Fibroblast of peridontal ligament (primary cell): Measurements from ENCODE around the gene NAA35.
"Not testable (repeated sequence)": the region's sequence is repeated elsewhere in the genome, so short reads cannot be mapped to it uniquely, and the experiment has no call there.

ENCODE experiments used
- DNase-seq: peaks from one replicate; pipeline ENCODE4 v3.0.0-alpha.2; 2010; ENCODE audit errors: extremely low read depth

NAA35 gene

DNA sequence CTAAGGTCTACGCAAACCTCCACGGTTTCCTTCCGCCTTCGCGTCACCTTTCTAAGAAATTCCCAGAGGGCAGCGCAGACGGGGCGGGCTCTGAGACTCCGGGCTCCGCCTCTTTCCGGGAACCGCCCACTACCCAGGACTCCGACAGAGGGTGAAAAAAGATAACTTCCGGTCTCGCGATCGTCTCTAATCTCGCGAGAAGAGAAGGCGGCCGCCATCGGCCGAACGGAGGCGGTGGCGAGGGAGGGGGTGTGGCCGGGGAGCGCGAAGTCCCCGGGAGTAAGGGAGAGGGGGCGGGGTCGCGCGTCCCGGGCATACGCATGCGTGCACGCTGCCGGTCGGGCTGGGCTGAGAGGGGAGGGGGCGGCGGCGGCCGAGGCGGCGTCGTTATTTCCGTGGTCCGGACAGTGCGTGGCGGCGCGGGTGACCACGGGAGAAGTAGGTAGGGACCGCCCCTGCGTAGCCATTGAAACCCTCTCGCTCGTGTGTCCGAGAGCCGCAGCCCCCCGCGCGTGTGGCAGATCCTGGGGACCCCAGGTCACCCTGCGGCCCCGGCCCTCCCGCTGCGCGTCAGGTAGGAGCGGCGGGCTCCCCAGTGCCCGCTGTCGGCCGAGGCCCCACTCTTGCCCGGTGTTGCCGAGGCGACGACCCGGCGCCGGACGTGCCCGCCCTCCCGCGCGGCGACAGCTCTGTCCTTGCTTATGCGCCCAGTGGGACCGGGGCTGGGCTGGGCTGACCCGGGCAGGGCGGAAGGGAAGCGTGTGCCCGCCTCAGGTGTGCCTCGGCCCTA, at the start of gene NAA35:
TSS of gene NAA35 (plus strand) at position 315 of the 790 bp plus-strand sequence. CDS start 1,014 bp downstream, outside the sequence.
- peak; percentile 97 for DNase-seq

- DNase-seq: no peak
These were observed 48.5 kb upstream of the NAA35 start for GRCh38 chr9:85892401-85892800.

DNA sequence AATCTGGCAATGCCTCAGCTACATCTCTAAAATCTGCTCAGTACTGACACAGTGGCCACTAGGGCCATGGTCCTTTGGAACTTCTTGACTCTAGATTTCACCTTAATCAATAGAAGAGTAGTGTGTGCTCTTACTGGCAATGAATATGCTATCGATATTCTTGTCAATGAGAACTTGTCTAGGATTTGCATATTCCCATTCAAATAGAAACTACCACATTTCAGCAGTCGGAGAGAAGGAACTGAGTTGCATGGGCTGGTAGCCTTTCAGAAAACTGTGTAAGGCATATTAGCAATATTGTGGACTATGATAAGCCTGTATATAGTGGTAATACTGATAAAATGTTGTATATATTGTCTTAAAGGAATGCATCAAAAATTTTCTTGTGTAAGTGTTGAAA, 45.3 kb upstream of the NAA35 start:
- no peak for DNase-seq

DNA sequence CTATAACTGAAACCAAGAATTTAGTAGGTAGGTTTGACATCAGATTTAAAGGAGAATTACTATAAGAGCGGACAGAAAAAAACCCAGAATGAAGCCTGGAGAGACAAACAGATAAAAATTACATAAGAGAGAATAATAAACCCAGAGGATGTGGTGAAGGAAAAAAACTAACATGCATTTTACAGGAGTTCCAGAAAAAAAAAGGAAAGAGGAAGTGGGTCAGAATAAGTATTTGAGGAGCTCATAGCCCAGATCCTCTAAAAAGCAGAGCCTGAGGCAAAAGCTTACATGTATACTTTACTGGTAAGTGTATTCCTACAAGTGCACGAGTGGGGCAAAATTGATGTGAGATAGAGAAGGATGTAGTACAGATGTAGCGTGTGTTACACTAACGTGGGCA, 43.1 kb upstream of the NAA35 start:
- no peak for DNase-seq

DNA sequence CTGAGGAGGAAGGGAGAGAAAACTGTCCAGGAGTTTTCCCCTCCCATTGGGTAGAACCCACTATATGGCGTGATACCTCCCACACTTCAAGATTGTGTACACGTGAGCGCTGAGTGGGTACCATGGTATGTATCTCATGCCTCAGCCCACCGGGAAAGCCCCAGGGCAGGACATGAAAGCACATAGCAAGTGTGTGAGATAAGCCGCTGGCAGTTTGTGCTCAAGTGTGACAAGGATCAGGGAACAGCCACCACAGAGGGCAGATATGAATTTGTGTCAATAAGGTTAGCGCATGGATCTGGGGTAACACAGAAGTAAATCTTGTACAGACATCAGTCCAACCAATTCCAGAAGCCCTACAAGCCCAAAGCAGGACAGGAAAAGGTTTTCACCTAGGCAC, 42.6 kb upstream of the NAA35 start:
- no peak for DNase-seq

DNA sequence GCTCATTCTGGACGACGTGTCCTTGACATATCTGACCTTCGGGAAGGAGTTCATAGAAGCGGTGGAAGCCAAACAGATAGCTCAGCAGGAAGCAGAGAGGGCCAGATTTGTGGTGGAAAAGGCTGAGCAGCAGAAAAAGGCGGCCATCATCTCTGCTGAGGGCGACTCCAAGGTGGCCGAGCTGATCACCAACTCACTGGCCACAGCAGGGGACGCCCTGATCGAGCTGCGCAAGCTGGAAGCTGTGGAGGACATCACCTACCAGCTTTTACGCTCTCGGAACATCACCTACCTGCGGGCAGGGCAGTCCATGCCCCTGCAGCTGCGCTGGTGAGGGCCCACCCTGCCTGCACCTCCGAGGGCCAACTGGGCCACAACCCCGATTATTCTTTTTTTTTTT, 41.6 kb upstream of the NAA35 start:
- DNase-seq: no peak

- DNase-seq: peak; percentile 25
These were observed 40.3 kb upstream of the NAA35 start for GRCh38 chr9:85900504-85901201.

DNA sequence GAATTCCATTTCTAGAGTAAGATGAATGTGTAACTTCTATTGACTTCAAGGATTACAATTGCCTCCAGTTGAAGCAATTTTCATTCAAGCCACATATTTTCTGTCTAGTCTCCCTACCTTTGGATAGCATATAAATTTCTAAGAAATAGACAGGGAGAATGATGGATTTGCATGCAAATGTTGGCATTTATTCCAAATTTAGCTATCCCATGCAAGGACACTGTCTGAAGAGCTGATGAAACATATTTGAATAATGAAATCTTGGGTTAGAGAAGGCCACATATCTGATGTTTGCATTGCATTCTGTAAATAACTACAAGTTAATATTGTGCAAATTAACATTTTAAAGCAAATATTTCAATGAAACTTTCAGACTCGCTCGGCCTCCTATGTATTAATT, 36.0 kb upstream of the NAA35 start:
- DNase-seq: no peak

DNA sequence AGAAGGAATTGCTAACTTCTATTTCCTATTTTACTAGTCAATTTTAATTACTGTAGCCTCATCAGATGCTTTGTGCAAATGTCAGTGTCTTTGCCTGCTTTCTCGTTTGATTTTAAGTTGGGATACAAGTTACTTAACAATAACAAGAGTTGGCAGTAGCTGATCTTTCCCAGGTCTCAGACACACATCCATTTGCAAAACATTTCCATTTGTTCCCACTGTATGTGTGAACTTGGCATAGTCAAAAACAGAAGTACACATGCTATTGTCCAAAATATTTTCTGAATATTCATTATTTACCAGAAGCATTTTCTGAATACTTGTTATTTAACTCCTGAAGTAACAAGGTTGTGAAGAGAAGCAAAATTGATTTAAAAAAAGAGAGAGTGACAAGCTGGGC, 35.0 kb upstream of the NAA35 start:
- DNase-seq: no peak

DNA sequence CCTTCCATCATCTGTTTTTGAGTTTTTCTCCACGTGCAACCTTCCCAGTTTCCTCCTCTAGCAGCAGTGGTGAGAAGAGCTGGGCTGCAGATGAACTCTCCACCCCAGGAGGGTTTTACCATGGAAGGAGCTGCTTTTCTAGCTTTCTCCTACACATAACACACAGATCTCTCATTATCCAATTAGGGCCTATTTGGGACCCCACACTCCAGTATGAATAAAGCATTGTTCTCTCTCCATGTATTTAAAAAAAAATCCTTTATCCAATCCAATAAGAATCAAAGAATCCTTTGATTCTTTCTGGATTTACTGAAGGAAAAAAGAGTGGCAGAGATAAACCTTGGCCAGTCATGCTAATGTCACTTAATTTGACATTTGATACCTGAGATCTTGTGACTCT, 31.6 kb upstream of the NAA35 start:
- no peak for DNase-seq

DNA sequence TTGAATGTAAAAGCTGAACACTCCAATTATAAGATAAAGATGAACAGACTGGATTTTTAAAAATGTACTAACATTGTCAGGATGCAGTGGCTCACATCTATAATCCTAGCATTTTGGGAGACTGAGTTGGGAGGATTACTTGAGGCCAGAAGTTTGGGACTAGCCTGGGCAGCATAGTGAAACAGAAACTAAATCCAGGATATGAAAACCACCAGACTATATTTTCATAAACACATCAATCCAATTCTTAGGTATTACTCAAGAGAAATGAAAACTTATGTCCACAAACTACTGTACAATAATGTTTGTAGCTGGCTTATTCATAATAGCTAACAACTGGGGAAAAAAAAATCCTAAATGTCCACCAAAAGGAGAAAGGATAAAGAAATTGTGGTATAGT, 26.8 kb upstream of the NAA35 start:
- peak; percentile 10 for DNase-seq

- no peak for DNase-seq
These were observed 23.2 kb upstream of the NAA35 start for GRCh38 chr9:85917756-85918155.

GRCh38 chr9:85925493-85925892, 15.5 kb upstream of the NAA35 start:
- no peak for DNase-seq

DNA sequence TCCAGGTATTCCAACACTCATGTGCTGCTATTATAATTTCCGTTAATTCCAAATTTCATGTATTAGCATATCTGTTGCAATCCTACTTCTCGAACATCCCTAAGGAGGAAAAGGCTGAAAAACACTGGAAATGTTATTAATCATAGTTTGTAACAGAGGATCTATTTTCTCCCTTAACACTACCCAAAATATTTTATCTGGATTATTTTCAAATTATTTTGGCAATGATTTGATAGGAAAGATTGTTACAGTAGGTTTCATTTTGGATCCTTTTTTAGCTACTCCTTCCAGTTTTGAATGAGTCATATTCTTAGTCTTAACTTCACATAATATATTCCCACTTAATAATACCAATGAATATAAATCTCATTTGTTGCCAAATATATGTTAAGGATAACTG, 13.9 kb upstream of the NAA35 start:
- DNase-seq: no peak

GRCh38 chr9:85931495-85931894, 9.5 kb upstream of the NAA35 start:
- no peak for DNase-seq

GRCh38 chr9:85935950-85936349, 5.0 kb upstream of the NAA35 start:
- DNase-seq: not testable (repeated sequence)

DNA sequence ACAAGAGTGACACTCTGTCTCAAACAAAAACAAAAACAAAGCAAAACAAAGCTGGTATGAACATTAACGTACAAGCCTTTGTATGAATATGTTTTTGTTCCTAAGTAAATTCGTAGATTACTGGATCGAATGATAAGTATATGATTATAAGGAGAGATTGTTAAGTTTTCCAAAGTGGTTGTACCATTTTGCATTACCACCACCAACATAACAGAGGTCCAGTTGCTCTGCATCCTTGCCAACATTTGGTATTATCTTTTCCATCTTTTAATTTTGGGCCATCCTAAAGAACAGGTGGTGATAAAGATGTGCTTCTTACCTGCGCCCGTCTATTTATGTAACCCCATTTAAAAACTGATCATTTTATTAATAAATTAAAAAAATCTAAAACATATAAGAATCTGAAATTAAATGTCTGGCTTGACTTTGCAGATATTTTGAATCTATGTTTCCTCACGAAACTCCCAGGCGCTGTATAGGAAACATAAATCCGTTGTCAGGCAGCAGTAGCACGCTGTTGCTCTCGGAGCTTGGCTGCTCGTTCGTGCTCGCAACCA, 593 bp upstream of the NAA35 start:
- no peak for DNase-seq

GRCh38 chr9:85941622-85941940, 635 bp downstream of the NAA35 start:
- DNase-seq: no peak

DNA sequence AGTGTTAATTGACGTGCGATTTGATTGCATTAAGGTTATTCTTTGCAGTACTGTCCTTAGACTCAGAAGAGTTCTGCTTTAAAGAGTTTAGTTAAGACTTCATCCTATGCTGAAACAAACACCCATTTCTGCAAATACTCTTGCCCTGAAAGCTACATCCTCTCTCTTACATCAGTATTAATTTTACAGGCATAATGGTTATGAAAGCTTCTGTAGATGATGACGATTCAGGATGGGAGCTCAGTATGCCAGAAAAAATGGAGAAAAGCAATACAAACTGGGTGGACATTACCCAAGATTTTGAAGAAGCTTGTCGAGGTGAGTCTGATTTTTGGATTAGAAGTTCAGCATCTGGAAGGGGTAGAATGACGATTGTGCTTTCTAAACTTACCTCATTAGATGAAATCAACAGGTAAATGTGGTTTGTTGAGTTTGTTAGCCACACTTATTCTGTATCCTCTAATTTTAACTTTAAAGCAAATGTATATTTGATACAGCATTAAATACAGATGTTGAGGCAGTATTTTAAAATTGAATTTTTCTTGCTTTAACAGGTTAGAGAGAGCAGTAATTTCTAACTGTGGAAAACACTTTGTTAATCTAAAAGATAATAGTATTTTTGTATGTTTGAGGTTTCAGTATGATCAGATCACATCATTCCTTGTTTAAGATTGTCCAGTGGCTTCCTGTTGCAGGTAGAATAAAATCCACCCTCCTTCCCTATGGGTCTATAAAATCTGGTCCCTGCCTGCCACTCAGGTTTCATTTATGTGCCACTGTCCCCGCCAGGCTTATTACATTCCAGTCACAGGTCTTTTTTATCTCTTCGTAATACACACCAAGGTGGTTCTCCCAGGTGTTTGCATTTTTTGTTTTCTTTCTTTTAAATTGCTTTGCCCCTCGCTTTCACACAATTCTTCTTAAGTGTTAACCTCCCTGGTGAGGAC, 1.3 kb downstream of the NAA35 start:
- DNase-seq: peak; percentile 35

DNA sequence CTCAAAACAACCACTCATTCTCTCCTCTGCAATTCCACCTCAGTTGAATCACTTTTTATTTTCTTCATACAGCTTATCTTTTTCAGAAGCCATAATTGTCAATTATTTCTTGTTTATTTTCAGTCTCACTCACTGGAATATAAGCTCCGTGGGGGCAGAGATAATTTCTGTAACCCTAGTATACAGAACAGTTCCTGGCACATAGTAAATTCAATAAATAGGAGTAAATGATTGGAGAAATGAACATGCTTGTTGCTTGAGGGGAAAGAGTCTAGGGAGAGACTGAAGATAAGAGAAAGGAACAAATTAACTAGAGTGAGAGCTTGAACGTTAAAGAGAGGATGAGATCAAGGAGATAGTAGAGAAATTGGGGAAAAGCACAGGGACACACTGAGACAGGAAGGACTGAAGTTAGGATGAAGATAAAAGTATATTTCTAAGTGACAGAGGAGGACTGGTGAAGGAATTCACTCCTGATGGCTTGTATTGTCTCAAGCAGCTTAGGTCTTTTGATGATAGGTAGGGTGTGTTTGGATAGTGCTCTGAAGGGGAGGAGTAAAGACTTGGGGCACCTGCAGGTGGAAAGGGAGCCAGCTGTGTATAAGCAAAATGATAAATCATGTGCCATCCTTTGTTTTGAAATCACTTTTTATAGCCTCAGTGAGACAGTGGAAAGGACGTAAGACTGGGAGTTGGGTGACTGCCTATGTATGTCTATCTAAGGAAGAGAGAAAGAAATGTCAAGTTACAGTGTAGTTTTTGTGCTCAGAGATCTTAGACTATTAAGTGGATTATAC, 2.2 kb downstream of the NAA35 start:
- DNase-seq: no peak

DNA sequence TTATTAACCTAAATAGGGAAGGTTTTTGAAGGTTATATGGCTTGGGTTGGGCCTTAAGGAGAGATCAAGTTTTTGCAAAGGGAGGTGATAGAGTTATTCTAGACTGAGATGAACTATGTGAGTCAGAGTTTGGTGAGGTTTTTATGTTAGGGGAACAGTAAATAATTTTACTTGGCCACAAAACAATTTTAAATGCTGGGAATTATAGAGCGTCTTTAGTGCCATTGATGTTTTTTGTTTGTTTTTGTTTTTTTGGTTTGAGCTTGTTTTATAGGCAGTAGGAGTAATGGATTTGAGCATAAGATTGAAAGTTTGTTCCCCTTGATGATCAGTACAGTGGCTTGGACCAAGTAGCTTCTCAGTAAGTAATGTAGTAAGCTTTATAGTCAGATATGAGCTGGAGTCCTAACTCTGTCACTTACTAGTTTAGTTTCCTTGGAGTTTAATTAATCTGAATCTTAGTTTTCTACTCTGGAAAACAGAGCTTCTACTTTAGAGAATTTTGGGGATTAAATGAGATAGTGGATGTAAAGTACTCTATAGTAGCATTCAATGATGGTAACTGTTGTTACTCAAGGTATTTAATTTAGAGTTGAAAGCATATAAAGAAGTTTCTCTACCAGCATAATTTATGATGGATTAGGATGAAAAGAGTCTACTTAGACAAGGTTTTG, 2.9 kb downstream of the NAA35 start:
- no peak for DNase-seq
